Upper lobe of left lung (tissue), 4 donors: Measurements from ENCODE around the gene RASA3.

Experiments
- EP300 ChIP-seq, 4 donors: sonication (generic); formaldehyde crosslinking; IDR thresholded peaks; one replicate each; pipeline ENCODE4 v1.5.1; 2017; ENCODE audit warnings: antibody characterized with exemption in 4 of 4, control low read depth in 2 of 4
- POLR2A ChIP-seq, 4 donors: fragments of 450-650 bp; IDR thresholded peaks; one replicate each; pipeline ENCODE4 v1.5.1; 2016 to 2017; ENCODE audit warnings: antibody characterized with exemption in 4 of 4, mild to moderate bottlenecking in 2 of 4
- TF ChIP-seq, protein P1 (sequence below), 6 experiments: fragments of 450-650 bp in 4 of 6; fragments of 200-600 bp in 2 of 6; sonication (generic) in 2 of 6; IDR thresholded peaks; one replicate each; pipeline ENCODE4 v1.5.1; 2016 to 2019; ENCODE audit warnings: antibody characterized with exemption in 6 of 6

DNA sequence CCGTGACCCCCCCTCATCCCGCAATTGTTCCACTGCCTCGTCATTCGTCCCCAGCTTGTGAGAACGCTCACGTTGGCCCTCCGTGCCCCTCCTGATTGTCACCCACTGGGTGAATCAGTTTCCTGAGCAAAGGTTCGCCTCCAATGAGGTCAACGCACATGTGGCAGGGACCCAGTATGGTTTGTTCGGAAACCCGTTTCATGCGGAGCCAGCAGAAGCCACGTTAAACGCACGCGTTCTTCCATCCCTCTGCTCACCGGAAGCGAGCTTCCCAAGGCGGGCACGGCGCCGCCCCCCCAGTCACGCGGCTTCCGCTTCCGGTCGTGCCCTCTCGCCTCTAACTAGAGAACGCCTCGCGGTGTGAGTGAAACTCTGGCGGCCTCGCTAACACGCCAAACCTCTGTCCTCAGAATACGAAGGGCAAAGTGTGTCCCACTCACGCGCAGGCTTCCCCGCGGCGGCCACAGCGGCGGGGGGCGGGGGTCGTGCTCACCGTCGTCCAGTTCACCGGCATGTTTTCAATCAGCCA, 28.7 kb upstream of the RASA3 start:
- TF ChIP-seq POLR2A (IDR thresholded peaks at IDR 0.05) (no peak), EP300 (IDR thresholded peaks at IDR 0.05) (no peak)
- TF ChIP-seq, protein P1, sequence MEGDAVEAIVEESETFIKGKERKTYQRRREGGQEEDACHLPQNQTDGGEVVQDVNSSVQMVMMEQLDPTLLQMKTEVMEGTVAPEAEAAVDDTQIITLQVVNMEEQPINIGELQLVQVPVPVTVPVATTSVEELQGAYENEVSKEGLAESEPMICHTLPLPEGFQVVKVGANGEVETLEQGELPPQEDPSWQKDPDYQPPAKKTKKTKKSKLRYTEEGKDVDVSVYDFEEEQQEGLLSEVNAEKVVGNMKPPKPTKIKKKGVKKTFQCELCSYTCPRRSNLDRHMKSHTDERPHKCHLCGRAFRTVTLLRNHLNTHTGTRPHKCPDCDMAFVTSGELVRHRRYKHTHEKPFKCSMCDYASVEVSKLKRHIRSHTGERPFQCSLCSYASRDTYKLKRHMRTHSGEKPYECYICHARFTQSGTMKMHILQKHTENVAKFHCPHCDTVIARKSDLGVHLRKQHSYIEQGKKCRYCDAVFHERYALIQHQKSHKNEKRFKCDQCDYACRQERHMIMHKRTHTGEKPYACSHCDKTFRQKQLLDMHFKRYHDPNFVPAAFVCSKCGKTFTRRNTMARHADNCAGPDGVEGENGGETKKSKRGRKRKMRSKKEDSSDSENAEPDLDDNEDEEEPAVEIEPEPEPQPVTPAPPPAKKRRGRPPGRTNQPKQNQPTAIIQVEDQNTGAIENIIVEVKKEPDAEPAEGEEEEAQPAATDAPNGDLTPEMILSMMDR (IDR thresholded peaks at IDR 0.05) = no peak
